Colonic mucosa (tissue), 4 donors: ENCODE results near the gene CBX8. TPM values are rescaled to one million over a fixed set of nuclear protein-coding genes. Genes with fewer than 3 reads are reported as not detected.

ENCODE experiments used
- DNase-seq: peaks from one replicate; pipeline ENCODE4 v3.0.0-alpha.2; 2020
- H3K27ac ChIP-seq: fragments of 200-600 bp; one replicate; pipeline ENCODE4 v1.8.0; 2021
- H3K27me3 ChIP-seq: fragments of 200-600 bp; one replicate; pipeline ENCODE4 v1.8.0; 2021
- H3K36me3 ChIP-seq: fragments of 200-600 bp; one replicate; pipeline ENCODE4 v1.8.0; 2021
- H3K4me1 ChIP-seq: fragments of 200-600 bp; one replicate; pipeline ENCODE4 v1.8.0; 2021; ENCODE audit warnings: mild to moderate bottlenecking
- H3K4me3 ChIP-seq: fragments of 200-600 bp; one replicate; pipeline ENCODE4 v1.8.0; 2021
- H3K9ac ChIP-seq, 2 donors: one replicate each; pipeline ENCODE4 v1.7.0; 2013; ENCODE audit warnings: control low read depth in 2 of 2, low read depth in 2 of 2, low read length in 2 of 2
- H3K9me3 ChIP-seq: fragments of 200-600 bp; one replicate; pipeline ENCODE4 v1.8.0; 2021
- CTCF ChIP-seq: fragments of 200-600 bp; IDR thresholded peaks from one replicate; pipeline ENCODE4 v1.8.0; 2022; ENCODE audit warnings: antibody characterized with exemption, mild to moderate bottlenecking
- intact Hi-C: fragments of 100-400 bp; cut with DNase I; formaldehyde crosslinking; loops from one replicate; pipeline ENCODE4 v1.14.1; 2022
- total RNA-seq, 2 donors: library from RNA; stranded (reverse); fragmentation: NEBNext Ultra II Directional in 1 of 2; extraction: Animal tissue kit (Norgen Biotek cat#: 25700) in 1 of 2; gene quantifications; one replicate each; pipeline ENCODE4 v1.2.1, GENCODE V29; 2021
- donor health status: healthy.
- donor health status: DM: no; HTN: no; CAD: no.
- donor health status: DM: no; HTN: no; CAD: no.

The CBX8 gene
- total RNA-seq, 2 donors from 2014 or later = 5.0 to 8.1 TPM

- intact Hi-C loops = no loop called here
- no peaks in the 10 kb centered on the region for H3K9me3 ChIP-seq
- no peak for TF ChIP-seq CTCF
- no peak overlapping the region for H3K9ac ChIP-seq
- no peak overlapping the region for H3K27ac ChIP-seq
- no peaks in the 10 kb centered on the region for H3K4me1 ChIP-seq
- no peaks in the 10 kb centered on the region for H3K36me3 ChIP-seq
- H3K4me3 ChIP-seq = no peak overlapping the region
- peaks cover 24% of the 10 kb centered on the region for H3K27me3 ChIP-seq
- no peak for DNase-seq
Measured at GRCh38 chr17:79771276-79771675, 25.6 kb downstream of the CBX8 start.

GRCh38 chr17:79769570-79770506, 27.0 kb downstream of the CBX8 start:
- Histone ChIP-seq H3K36me3 (no peaks in the 10 kb centered on the region), H3K9ac (no peak overlapping the region), H3K4me1 (no peaks in the 10 kb centered on the region), H3K27ac (no peak overlapping the region), H3K9me3 (no peaks in the 10 kb centered on the region), H3K27me3 (peaks cover 14% of the 10 kb centered on the region), H3K4me3 (no peak overlapping the region)
- DNase-seq = no peak
- TF ChIP-seq CTCF = no peak
- intact Hi-C loops = no loop called here

- no peak for DNase-seq
- no peak overlapping the region for H3K4me3 ChIP-seq
- intact Hi-C loops = no loop called here
- TF ChIP-seq CTCF = no peak
- H3K27ac ChIP-seq = no peak overlapping the region
- no peak overlapping the region for H3K9ac ChIP-seq
- no peaks in the 10 kb centered on the region for H3K27me3 ChIP-seq
- H3K9me3 ChIP-seq = no peaks in the 10 kb centered on the region
- no peaks in the 10 kb centered on the region for H3K4me1 ChIP-seq
- no peaks in the 10 kb centered on the region for H3K36me3 ChIP-seq
Measured at GRCh38 chr17:79765708-79766107, 31.2 kb downstream of the CBX8 start.

GRCh38 chr17:79761894-79762589, 34.8 kb downstream of the CBX8 start:
- Histone ChIP-seq H3K4me3 (no peak overlapping the region), H3K27ac (no peak overlapping the region), H3K27me3 (no peaks in the 10 kb centered on the region), H3K36me3 (no peaks in the 10 kb centered on the region), H3K4me1 (no peaks in the 10 kb centered on the region), H3K9ac (no peak overlapping the region), H3K9me3 (no peaks in the 10 kb centered on the region)
- no peak for DNase-seq
- TF ChIP-seq CTCF = no peak
- intact Hi-C loops = no loop called here

- Histone ChIP-seq H3K36me3 (no peaks in the 10 kb centered on the region), H3K4me1 (no peaks in the 10 kb centered on the region), H3K9me3 (no peaks in the 10 kb centered on the region), H3K4me3 (no peak overlapping the region), H3K27ac (no peak overlapping the region), H3K9ac (no peak overlapping the region), H3K27me3 (no peaks in the 10 kb centered on the region)
- intact Hi-C loops = no loop called here
- TF ChIP-seq CTCF = no peak
- no peak for DNase-seq
Measured at GRCh38 chr17:79760197-79760906, 36.5 kb downstream of the CBX8 start.
